SHP77 (cell line): Measurements from ENCODE around the gene HMGN5.

Experiments
- DNase-seq, 2 experiments: peaks; one replicate each; lab custom pipeline; 2025; lab: John Stamatoyannopoulos, UW

HMGN5 gene, protein sequence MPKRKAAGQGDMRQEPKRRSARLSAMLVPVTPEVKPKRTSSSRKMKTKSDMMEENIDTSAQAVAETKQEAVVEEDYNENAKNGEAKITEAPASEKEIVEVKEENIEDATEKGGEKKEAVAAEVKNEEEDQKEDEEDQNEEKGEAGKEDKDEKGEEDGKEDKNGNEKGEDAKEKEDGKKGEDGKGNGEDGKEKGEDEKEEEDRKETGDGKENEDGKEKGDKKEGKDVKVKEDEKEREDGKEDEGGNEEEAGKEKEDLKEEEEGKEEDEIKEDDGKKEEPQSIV

DNA sequence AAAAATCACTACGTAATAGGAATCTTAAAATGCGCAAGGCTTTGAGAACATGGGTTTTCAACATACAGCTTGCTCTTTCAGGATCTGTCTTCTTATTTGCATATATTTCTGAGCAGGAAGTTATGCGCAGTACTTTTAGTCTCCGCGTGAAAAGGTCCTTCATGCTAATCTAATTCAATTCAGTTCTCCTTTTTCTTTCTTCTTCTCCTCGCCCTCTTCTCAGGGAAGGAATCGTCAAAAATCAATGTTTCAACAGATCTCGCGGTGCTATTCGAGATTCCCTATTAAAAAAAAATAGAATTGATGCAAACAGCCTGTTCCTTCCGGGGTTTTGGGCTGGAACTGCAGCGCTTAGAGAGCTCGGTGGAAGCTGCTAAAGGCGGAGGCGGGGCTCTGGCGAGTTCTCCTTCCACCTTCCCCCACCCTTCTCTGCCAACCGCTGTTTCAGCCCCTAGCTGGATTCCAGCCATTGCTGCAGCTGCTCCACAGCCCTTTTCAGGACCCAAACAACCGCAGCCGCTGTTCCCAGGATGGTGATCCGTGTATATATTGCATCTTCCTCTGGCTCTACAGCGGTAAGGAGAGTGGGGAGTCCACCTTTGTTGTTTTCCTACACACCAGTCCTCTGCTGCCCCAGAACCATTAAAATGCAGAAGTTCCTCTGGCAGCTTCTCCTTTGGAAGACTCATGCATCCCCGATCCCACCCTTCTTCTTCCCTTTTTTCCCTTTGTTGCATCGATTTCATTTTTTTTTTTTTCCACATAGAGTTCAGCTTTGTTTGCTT lies at the start of gene HMGN5, which contains the start of gene SH3BGRL:
Gene HMGN5, minus strand, starts transcription at position 243 of the 785 bp plus-strand sequence. CDS start 80,364 bp downstream, outside the sequence.
Gene SH3BGRL, plus strand, starts transcription at position 432 of the 785 bp plus-strand sequence. Its CDS starts 99 bp downstream, at position 531.
- peak; percentile 57 to 81 for DNase-seq

DNA sequence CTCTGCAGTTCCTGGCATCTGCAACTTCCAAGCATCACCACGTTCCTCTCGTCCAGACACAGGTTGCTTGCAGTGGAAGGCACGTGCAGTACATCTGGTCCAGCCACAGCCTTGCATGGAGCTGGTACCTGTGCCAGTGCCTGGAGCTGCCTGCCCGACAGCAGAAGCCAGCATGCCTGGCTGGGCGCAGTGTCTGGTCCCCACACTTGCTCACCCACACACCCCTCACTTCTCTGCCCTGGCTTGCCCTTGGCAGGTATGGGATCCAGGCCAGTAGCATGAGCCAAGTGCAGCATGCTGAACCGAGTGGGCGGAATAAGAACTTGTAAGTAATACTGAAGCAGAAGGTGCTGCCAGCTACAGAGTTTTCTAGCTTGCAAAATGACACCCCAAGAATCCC lies 40.0 kb upstream of the HMGN5 start:
- no peak for DNase-seq

DNA sequence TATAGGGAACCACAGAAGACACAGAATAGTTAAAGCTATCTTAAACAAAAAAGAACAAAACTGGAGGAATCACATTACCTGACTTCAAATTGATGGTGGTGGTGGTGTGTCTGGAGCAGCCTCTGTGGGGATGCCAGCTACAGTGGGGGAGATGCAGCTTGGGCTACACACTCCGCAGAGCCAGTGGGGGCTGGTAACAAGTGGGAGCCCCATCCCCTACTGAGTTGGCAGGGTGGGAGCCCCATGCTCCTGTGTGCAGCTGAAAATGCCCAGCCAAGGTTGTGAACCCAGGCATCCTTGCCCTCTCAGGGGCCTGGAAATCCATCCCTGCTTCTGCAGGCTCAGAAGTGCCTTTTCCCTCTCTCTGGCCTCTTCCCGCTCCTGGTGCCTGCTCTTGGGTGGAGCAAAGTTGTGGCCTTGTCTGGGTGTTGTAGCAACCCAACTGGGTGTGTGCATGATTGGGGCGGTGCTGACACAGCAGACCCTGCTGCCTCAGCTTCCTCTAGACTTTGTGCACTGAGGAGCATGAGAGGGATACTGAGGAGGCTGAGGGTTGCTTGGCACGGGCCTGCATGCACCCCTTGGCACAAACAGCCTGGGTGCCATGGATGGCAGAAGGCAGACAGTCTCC lies 39.1 kb upstream of the HMGN5 start:
- DNase-seq, result no peak

DNA sequence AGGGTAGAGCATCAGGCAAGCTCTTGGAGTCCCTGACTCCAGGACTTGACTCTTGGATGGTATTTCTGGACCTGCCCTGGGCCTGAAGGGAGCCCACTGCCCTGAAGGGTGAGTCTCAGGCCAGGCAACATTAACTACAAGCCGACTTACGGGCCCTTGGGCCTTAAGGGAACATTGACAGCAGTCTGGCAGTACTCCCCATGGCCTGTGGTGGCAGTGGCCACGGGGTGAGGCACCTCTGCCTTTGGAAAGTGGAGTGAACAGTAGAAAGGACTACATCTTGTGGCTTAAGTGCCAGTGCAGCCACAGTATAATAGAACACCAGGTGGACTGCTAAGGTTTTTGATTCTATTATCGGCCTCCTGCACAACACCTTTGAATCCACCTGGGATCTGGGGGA lies 36.5 kb upstream of the HMGN5 start:
- DNase-seq, result no peak

DNA sequence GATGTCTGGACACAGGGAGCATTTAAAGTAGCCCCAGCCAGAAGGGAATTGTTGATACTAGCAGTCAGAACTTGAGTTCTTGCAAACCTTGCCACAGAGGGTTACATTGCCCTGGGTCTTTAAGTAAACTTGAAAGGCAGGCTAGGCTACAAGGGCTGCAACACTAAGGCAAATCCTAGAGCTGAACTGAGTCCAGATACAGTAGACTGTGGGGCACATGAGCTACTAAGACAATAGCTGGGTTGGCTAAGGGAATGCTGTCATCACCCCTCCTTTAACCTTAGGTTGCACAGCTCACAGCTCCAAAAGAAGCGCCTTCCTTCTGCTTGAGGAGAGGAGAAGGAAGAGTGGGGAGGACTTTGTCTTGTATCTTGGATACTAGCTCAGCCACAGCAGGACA lies 35.8 kb upstream of the HMGN5 start:
- DNase-seq, result no peak

DNA sequence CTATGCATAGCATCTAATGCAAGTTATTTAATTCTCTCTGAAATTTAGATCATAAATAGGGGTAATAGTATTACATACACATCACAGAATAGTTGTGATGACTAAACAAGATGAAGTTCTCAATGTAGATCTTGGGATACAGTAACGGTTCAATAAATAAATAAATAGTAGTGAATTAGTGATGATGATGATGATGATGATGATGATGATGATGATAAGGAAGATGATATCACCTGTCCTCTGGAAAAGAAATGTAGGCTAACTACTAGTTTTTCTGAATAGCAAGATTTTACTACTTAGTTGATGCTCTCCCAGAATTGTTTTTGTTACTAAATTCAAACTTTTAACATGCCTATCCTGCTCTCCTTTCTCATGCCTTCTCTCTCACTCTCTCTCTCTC lies 30.5 kb upstream of the HMGN5 start:
- no peak for DNase-seq

DNA sequence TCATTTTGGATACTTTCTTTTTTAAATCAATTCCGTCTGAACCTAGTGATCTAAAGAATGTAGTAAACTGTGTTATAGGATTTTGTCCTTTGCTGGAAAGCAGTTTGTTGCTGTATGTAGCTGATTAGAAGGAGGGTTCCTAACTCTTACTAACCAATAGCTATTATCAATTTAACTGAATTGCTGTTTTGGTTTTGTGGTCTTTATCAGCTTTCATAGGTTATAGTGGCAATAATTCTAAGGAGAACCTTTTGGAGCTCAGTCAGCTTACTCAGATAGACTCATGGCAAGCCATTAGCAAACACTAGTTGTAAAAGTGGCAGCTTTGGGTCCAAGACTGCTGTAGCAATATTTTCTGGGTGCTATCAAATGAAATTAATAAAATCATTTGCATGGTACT lies 29.8 kb upstream of the HMGN5 start:
- DNase-seq, result no peak

DNA sequence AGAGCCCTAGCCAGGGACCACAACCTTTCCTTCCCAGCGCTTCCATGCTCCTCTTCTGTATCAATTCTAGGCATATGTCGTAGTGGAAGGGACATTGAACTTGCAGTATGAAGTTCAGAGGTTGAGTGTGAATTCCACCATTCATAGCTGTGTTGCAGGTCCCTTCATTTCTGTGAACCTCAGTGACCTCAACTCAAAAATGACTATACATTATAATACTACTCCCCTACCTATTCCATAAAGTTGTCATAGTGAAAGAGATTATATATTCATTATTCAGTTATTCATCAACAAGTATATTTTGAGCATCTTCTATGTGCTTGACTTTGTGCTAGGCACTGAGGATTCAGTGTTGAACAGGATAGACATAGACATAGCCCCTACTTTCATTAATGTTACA lies 28.2 kb upstream of the HMGN5 start:
- no peak for DNase-seq

DNA sequence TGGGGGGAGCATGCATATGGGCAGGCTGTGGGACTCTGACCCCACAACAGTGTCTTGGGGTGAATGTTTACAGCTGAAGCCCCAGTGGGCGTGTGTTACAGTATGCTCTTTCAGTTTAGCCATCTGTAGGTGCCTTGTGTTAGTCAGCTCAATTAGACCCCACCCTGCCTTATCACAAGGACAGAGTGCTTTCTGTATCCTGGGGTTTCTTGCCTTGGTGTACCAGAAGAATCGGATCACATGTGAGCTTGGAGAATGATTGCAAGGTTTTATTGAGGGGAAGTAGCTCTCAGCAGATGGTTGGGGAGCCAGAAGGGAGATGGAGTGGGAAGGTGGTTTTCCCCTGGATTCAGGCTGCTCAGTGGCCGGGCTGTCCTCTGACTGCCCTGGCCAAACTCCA lies 27.5 kb upstream of the HMGN5 start:
- DNase-seq, result no peak

DNA sequence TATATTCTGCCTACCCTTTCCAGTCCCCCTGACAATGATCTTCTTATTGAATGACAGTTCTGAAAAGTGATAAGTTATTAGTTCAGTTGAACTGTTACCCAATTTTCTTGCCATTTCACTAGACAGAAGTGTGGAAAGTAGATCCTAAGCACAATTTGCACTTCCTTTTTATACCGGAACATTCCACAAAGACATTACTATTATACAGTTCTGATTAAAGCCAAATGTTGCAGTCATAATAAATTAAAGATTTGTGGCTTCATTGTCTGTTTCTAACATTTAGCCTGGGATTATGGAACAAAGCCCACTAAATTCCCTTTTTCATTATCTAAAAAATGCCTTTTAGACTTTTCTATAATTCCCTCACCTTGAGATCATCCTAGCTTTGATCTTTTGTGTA lies 14.0 kb upstream of the HMGN5 start:
- DNase-seq, result no peak

DNA sequence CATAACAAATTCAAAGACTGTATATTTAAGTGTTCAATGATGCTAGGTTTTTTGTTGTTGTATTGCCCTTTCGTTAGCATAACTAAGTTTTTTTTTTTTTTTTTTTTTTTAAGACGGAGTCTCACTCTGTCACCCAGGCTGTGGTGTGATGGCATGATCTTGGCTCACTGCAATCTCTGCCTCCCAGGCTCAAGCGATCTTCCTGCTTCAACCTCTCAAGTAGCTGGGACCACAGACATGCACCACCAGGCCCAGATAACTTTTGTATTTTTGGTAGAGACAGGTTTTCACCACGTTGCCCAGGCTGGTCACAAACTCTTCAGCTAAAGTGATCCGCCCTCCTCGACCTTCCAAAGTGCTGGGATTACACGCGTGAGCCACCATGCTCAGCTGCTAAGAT lies 7.2 kb upstream of the HMGN5 start:
- DNase-seq, result no peak

DNA sequence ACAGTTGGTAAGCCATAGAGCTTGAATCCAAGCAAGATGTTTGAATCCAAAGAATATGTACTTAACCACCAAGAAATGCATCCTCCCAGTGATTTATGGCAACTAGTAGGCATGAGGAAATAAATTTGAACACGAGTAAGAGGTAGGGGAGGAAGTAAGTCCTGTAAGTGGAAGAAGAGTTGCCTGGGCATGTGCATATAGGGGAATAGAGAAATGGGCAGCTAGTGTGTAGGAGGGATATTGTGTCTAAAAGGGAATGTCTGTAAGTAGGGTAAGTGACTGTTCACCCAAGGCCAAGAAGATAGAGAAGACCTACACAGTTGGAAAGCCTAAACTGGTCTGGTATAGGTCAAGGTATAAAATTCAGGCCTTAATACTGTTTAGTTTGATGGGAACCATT lies 4.8 kb upstream of the HMGN5 start:
- no peak for DNase-seq

DNA sequence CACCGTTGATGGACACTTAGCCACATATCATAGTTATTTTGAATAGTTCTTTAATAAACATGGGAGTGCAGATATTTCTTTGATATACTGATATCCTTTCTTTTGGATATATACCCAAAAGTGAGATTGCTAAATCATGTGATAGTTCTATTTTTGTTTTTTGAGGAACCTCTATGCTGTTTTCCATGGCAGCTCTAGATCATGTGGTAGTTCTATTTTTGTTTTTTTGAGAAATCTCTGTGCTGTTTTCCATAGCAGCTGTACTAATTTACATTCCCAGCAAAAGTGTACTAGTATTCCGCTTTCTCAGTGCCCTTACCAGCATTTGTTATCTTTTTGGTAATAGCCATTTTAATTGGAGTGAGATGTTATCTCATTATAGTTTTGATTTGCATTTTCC lies 3.8 kb upstream of the HMGN5 start:
- no peak for DNase-seq

DNA sequence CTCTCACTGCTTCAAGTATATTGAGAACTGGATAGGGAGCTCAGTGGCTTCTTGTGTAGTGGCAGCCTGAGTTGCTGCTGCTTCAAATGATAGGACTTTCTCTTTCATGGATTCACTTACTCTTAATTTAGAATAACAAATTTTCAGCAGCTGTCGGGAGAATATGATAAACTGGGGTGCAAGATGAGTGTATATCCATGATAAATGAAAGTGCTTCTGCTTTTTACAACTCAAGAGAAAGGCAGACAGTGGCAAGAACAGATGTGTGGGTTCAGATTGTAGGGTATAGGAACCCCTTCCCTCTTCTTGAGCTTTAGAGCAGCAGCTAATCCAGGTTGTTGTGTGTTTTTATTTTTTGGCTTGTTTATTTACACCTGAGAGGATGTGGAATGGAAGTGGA lies 1.2 kb upstream of the HMGN5 start:
- DNase-seq, result no peak

DNA sequence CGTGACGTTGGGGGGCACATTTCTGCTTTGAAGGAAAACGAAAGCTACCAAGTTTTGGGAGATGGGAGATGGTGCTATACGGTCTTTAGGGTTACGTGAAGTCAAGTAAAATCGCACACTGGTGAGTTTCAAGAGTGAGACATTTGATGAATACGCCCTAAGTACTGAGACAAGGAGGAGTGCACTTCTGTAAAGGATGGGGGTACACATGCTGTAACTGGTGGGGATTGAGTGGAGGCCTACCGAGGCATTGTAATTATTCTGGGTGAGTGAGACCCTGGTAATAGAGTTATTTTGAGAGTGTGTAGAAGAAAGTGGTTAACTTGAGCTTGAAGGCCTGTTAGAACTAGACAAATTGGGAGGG lies 725 bp upstream of the HMGN5 start:
- DNase-seq, result no peak

DNA sequence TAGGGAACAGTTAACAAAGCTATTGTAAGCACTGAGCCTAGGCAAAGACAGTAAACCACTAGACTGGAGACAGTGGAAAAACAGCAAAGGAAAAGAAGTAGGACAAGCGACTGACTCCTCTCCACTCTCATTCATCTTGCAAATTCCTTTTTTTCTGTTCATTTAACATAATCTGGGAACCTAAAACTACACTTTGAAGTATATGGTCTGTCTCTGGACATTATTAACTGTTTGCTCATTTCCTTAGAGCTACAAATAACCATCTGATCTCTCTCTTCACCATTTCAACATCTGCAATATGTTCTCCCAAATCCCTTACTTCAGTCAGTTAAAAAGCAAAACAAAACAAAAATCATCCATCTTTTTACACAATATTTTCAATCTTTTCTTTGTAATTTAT lies 642 bp downstream of the HMGN5 start:
- no peak for DNase-seq

DNA sequence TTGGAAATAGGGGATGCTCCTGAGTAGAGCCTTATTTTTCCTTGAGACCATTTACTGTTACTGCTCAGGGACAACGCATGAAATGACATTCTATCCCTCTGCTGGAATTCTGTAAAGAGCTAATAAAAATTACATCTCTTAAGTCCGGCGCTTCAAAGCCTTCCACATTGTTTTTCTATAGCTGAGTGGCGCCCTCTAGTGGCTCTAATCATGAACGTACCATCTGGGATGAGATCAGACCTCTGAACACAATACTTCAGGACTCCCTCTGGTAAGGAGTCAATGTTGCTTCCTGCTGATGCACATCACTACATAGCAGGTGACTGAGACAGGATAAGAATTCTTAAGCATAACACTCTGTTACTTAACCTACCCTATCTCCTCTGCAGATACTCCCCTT lies 6.0 kb downstream of the HMGN5 start:
- peak in 1 of 2 experiments; percentile 27 for DNase-seq

DNA sequence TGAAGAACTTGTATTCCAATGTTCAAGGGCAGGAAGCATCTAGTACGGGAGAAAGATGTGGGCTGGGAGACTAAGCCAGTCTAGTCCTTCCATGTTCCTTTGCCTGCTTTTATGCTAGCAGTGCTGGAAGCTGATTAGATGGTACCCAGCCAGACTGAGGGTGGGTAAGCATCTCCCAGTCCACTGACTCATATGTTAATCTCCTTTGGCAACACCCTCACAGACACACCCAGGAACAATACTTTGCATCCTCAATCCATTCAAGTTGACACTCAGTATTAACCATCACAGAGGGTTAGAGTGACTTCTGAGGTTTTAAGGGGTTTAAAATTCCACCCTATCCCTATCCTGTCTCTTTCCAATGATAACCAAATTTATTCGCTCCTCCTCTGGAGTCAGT lies 6.5 kb downstream of the HMGN5 start:
- DNase-seq, result no peak

DNA sequence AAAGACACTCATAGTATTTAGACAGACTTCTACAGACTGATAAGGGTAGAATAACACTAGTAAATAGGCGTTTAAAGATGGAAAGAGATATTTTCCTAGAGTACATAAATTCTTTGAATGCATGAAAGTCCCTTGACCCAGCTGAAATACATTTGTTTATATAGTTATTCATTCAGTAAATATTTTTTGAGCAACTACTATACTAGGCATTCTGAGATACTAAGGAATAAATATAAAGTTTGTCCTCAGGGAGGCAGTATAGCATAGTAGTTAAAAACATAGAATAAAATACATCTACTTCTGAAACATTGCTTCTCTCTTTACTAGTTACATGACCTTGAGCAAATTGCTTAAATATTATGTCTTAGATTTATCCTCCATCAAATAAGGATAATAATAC lies 27.4 kb downstream of the HMGN5 start:
- DNase-seq, result no peak

DNA sequence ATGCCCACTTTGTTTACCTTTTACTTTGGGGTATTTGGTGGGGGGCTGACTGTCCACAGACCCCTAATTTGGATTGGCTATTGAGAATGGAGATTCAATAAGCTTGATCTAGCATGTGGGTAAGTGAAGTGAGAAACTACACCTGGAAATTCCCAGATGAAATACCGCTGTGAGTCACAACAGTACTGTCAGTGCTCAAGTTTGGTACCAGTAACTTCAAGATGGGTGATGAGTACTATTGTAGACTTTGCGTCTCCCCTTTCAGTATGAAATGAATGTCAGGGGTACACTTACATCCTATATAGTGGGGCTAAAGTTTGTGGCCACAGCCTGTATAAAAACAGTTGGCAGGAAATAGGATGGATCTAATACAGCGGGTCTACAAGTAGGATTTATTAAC lies 33.3 kb downstream of the HMGN5 start:
- no peak for DNase-seq

DNA sequence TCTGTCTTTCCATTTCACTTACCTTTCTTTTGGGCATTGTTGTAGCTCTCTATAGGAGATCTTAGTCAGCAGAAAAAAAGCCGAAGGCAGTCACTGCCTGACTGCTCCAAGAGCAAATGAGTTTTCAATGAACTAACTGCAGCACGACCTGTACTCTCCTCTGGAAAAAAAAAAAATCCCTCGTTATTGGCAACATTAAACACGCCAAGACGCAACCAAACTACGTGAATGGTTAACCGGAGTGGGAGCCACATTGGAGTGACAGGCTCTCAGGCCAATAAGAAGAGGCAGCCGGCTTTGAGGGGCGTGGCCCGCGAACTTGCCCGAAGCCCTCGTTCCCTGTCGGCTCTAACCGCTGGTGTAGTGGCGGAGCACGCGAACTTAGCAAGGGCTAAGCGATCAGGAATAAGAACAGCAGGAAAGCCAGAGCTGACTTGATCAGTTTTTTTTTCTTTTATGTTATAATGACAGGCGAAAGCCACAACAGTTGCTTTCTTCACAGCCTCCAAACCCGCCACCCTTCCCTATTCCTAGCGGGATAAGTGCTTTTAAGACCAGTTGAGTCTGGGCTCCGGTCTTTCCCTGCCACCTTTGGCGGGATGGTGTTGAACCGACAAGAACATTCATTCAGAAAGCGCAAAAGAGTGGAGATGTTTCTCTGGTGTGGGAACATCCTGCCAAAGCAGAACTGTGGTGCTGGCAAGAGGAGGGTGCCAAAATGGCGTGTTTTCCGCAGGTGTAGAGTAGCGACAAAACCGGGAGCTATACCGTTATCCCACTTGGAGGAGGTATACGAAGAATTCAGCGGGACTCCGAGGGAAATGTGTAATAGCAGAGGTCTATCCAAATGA lies 80.0 kb downstream of the HMGN5 start:
- peak; percentile 80 to 84 for DNase-seq

DNA sequence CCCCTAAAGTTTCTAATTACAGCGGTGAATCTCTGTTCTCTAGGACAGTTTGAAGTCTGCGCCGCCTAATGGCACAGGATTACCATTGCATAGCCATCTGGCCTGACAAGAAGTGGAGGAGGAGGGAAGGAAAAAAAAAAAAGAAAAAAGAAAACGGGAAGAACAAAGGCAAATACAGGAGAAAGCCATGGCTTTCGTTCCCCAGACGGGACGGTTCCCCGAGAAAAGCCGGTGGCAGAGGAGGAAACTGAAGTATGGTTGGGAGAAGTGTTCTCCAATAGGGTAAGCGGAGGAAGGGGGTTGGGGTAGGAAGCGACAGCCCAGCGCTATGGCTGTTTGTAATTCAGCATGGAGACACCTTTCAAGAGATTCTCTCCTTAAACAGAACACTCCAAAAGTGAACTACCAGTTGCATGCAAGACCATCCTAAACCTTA lies 80.8 kb downstream of the HMGN5 start:
- DNase-seq, result peak; percentile 11 to 47
